Putamen (tissue), 1 donor: ENCODE data around the gene PTGIS.

Experiments used
- DNase-seq: peaks from one replicate; pipeline ENCODE4 v3.0.0-alpha.2; 2016; ENCODE audit warnings: low spot score

PTGIS gene

GRCh38 chr20:49595811-49596561, 28.0 kb upstream of the PTGIS start:
- DNase-seq: no peak

GRCh38 chr20:49595346-49595745, 27.4 kb upstream of the PTGIS start:
- no peak for DNase-seq

- no peak for DNase-seq
Observed at GRCh38 chr20:49594931-49595315, 27.0 kb upstream of the PTGIS start.

GRCh38 chr20:49594143-49594930, 26.4 kb upstream of the PTGIS start:
- DNase-seq: no peak

- DNase-seq: no peak
Observed at GRCh38 chr20:49593466-49594142, 25.7 kb upstream of the PTGIS start.

DNA sequence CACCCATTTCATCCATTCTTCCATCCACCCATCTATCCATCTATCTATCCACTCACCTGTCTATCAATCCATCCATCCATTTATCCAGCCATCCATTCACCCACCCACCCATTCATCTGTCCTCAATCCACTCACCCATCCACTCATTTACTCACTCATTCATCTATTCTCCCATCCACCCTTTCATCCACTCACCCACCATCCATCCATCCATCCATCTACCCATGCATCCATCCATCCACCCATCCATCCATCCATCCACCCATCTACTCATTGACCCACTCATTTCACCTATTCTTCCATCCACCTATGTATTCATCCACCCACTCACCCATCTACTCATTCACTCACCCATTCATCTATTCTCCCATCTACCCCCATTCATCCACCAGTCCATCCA, 24.2 kb upstream of the PTGIS start:
- DNase-seq: no peak

DNA sequence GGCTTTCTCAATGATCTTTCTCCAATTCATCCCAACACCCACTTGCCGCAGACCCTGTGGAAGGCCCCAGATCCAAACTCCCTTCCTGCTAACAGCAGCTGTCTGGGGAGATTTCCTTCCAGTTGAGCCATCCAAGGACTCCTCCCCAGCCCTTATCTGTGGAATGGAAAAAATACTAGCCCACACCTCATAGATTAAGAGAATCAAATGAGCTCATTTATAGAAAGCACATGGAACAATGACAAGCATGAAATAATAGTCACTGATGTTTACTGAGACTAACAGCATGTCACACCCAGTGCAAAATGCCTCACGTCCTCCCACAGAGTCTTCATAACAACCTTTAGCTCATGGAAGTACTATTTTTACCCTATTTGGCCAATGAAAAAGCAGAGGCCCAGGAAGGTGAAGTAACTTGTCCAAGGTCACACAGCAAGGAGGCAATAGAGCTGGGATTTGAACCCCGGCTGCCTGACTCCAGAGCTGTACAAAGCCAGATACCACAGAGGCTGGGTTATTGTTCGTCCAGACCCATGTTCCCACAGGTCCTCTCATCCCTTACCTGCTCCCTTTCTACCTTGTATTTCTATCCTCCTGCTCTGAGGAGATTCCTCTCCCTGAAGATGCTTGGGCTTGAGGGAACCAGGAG, 23.4 kb upstream of the PTGIS start:
- DNase-seq: no peak

DNA sequence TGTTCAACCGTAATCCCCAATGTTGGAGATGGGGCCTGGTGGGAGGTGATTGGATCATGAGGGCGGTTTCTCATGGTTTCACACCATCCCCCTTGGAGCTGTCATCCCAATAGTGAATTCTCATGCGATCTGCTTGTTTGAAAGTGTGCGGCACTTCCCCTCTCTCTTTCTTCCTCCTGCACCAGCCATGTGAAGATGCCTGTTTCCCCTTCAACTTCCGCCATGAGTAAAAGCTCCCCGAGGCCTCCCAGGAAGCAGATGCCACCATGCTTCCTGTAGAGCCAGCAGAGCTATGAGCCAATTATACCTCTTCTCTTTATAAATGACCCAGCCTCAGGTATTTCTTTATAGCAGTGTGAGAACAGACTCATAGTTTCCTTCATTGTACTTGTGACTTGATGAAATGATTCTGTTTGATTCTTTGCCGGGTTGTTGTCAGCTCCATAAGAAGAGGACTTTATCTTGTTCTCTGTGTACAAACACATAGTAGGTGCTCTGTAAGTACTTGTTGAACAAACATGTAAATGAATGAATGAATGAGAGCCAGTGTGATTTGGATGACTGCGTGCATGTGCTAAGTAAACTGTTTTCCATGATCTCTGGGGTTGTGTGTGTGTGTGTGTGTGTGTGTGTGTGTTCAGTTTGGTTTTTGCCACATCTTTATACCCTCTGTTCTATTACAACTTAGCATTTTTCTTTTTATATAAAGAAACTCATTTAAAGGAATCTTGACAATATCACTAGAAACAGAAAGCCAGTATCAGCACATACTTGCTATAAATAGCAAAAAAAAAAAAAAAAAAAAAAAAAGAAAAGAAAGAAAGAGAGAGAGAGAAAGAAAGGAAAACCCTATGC, 22.5 kb upstream of the PTGIS start:
- DNase-seq: no peak

DNA sequence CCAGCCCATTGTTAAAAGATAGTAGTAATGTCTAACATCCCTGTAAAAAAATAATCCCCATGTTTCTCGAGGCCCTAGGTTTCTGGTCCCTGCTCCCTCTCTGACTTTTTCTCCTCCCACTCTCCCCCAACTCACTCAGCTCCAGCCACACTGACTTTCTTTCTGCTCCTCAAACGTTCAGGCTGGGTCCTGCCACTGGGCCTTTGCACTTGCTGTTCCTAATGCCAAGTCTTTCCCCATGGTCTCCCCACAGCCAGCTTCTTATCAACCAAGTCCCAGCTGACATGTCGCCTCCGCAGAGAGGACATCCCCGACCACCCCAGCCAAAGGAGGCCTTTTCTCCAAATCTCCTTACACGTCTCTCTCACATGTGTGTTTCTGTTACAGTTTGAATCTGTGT, 21.8 kb upstream of the PTGIS start:
- no peak for DNase-seq

- DNase-seq: no peak
Observed at GRCh38 chr20:49587111-49587570, 19.2 kb upstream of the PTGIS start.

DNA sequence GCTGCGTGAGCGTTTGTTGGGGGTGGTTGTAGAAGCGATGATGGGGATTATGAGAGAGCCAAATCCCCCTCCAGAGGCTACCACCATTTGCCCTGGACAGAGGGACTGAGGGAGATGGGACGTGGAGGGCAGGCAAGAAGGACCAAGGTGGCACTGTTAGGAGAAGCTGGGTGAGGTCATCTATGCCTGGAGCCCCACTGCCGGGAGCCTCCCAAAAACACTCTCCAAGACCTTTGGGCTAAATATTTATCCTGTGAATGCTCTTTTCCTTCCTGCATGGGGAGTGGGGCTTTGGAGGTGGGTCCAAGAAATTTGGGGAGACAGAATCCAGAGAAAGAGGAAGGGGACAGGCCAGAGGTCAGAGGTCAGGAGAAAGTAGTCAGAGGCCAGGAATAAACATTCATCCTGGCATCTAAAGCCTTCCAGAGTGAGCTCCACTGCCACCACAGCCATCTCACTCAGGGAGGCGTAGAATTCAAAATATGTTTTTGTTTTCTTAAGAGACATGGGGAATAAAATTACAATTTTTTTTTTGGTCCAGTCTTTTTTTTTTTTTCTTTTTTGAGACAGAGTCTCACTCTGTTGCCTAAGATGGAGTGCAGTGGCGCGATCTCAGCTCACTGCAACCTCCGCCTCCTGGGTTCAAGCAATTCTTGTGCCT, 17.8 kb upstream of the PTGIS start:
- DNase-seq: no peak

- DNase-seq: no peak
Observed at GRCh38 chr20:49584418-49585382, 16.8 kb upstream of the PTGIS start.

- DNase-seq: no peak
Observed at GRCh38 chr20:49583669-49584417, 15.9 kb upstream of the PTGIS start.

DNA sequence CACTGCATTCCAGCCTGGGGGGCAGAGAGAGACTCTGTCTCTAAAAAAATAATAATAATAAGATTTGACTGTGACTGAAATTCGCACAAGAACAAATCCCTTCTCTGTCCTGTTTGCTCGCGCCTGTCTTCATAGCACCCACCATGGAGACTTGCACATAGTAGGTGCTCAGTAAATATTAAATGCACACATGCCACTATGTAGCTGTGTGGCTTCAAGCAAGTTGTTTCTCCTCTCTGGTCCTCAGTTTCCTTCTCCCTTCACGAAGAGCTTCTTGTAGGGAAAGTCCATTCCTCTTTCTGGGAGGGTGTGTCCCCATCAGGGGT, 15.4 kb upstream of the PTGIS start:
- no peak for DNase-seq

DNA sequence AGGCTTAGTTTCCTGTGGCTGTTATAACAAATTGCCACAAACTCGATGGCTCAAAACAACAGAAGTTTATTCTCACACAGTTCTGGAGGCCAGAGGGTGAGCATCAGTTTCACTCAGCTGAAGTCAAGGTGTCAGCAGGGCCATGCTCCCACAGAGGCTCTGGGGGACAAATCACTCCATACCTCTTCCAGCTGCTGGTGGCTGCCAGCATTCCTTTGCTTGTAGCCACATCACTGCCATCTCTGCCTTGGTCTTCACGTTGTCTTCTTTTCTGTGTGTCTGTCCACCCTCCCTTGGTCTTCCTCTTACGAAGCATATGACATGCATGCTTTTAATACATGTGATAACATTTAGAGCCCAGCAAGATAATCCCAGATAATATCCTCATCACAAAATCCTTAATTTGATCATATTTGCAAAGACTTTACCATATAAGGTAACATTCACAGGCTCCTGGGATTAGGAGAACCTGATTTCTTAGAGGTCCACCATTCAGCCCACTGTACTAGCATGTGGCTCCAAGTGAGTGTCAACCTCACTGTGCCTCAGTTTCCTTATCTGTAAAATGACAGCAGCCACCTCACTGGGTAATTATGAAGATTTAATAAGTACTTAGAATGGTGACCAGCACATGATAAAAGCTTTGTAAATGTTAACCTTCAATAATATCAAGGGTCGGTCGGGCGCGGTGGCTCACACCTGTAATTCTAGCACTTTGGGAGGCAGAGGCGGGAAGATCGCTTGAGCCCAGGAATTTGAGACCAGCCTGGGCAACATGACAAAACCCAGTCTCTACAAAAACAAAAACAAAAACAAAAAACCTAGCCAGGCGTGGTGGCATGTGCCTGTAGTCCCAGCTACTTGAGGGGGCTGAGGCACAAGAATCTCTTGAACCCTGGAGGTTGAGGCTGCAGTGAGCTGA, 14.7 kb upstream of the PTGIS start:
- DNase-seq: no peak

DNA sequence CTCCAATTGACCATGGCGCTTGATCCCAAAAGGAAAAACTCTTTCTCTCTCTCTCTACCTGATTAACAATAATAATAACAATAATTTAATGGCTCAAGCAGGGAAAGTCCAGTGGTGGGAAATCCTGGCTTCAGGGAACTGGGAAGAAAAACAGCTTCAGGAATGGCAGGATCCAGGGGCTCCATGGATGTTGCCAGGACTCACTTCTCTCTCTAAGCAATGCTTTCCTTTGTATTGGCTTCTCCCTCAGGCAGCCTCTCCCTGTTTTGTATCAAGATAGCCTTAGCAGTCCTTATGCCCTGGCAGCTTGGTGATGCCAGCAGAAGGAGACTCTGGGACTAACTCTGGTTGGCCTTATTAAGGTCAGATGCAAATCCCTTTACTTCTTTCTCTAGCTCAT, 13.5 kb upstream of the PTGIS start:
- no peak for DNase-seq

GRCh38 chr20:49580813-49581174, 12.9 kb upstream of the PTGIS start:
- DNase-seq: no peak
